ENCODE measurements around the gene SNX30. TPM values are rescaled to one million over a fixed set of nuclear protein-coding genes. Genes with fewer than 3 reads are reported as not detected.

SNX30 gene
- 10 to 100 TPM in 2 of 4 donors, 1 to 10 TPM in 2; 7.1 to 10.5 (median 8.9) TPM for total RNA-seq

GRCh38 chr9:112750016-112750763 is at the start of gene SNX30:
TSS of gene SNX30 (plus strand) at chr9:112750760. CDS start at chr9:112751002, 242 bp downstream.
- Histone ChIP-seq H3K9me3 (no peaks in the 10 kb centered on the region), H3K36me3 (no peaks in the 10 kb centered on the region), H3K4me3 (peak within 1 kb of the TSS; percentile 75 to 97 (median 90)), H3K27me3 (no peaks in the 10 kb centered on the region), H3K4me1 (peaks cover 26 to 52% (median 50%) of the 10 kb centered on the region in 4 donors), H3K27ac (replicated peaks in 1 of 4) (peak within 1 kb of the TSS; percentile 84 to 87 (median 86))
- peak; percentile 95 for DNase-seq (ENCODE audit: extremely low spot score)
- no peak for TF ChIP-seq EP300 (IDR thresholded peaks at IDR 0.05)
- peak; percentile 33 for TF ChIP-seq POLR2A (IDR thresholded peaks at IDR 0.05; ENCODE audit: low read depth)
- peak; percentile 90 to 96 for TF ChIP-seq POLR2AphosphoS5 (IDR thresholded peaks at IDR 0.05)
- TF ChIP-seq, protein P1, sequence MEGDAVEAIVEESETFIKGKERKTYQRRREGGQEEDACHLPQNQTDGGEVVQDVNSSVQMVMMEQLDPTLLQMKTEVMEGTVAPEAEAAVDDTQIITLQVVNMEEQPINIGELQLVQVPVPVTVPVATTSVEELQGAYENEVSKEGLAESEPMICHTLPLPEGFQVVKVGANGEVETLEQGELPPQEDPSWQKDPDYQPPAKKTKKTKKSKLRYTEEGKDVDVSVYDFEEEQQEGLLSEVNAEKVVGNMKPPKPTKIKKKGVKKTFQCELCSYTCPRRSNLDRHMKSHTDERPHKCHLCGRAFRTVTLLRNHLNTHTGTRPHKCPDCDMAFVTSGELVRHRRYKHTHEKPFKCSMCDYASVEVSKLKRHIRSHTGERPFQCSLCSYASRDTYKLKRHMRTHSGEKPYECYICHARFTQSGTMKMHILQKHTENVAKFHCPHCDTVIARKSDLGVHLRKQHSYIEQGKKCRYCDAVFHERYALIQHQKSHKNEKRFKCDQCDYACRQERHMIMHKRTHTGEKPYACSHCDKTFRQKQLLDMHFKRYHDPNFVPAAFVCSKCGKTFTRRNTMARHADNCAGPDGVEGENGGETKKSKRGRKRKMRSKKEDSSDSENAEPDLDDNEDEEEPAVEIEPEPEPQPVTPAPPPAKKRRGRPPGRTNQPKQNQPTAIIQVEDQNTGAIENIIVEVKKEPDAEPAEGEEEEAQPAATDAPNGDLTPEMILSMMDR (IDR thresholded peaks at IDR 0.05): peak in 2 of 3 experiments; percentile 14 to 16
- WGBS: 11% methylated on average over 33 of the region's 49 CpGs
- intact Hi-C loops (cut with DNase I): loop anchor here (2.0 to 5.0 kb wide), 2 partner anchors 42 to 69 kb away; no protein-coding TSS in a partner anchor

DNA sequence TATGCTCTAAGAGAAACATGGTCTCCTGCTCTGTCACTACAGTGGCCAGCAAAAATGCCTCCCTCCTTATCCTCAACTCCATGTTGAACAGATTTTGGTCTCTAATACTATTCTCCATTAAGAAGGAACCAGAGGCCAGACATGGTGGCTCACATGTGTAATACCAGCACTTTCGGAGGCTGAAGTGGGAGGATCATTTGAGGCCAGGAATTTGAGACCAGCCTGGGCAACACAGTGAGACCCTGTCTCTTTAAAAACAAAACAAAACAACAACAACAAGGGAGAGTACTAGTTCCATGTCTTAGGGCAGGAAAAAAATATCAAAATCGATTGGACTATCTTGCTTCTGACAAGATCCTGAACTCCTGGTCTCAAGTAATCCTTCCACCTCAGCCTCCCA is 47.3 kb upstream of the SNX30 start:
- no peak overlapping the region for H3K4me3 ChIP-seq
- no peaks in the 10 kb centered on the region for H3K9me3 ChIP-seq
- H3K27me3 ChIP-seq: no peaks in the 10 kb centered on the region
- TF ChIP-seq, protein P1 (IDR thresholded peaks at IDR 0.05): no peak
- TF ChIP-seq EP300 (IDR thresholded peaks at IDR 0.05): no peak
- TF ChIP-seq POLR2A (IDR thresholded peaks at IDR 0.05; ENCODE audit: low read depth): no peak
- TF ChIP-seq POLR2AphosphoS5 (IDR thresholded peaks at IDR 0.05): no peak
- H3K4me1 ChIP-seq: no peaks in the 10 kb centered on the region
- H3K36me3 ChIP-seq: peaks cover 0 to 24% (median 6%) of the 10 kb centered on the region in 4 donors
- H3K27ac ChIP-seq (replicated peaks in 1 of 4): no peak overlapping the region
- no peak for DNase-seq (ENCODE audit: extremely low spot score)
- intact Hi-C loops (cut with DNase I): no loop called here
- WGBS: 98% methylated on average over 2 of the region's 2 CpGs

GRCh38 chr9:112705768-112706427 is 44.7 kb upstream of the SNX30 start:
- WGBS: 61% methylated on average over 6 of the region's 6 CpGs
- intact Hi-C loops (cut with DNase I): loop anchor here (5.0 kb wide), 1 partner anchor 219 kb away; the partner anchor contains the start of gene KIAA1958
- DNase-seq (ENCODE audit: extremely low spot score): no peak

GRCh38 chr9:112711050-112711689 is 39.4 kb upstream of the SNX30 start:
- TF ChIP-seq, protein P1 (IDR thresholded peaks at IDR 0.05): peak; percentile 22 to 45 (median 23)
- no peak for TF ChIP-seq EP300 (IDR thresholded peaks at IDR 0.05)
- H3K4me3 ChIP-seq: no peak overlapping the region
- no peak overlapping the region for H3K27ac ChIP-seq (replicated peaks in 1 of 4)
- H3K9me3 ChIP-seq: no peaks in the 10 kb centered on the region
- H3K36me3 ChIP-seq: peaks cover 0 to 23% (median 2%) of the 10 kb centered on the region in 4 donors
- no peak for DNase-seq (ENCODE audit: extremely low spot score)
- WGBS: 75% methylated on average over 7 of the region's 7 CpGs
- H3K27me3 ChIP-seq: no peaks in the 10 kb centered on the region
- peaks cover under 1 to 12% (median 2%) of the 10 kb centered on the region in 4 donors for H3K4me1 ChIP-seq
- intact Hi-C loops (cut with DNase I): no loop called here

More at GRCh38 chr9:112705768-112706427, 44.7 kb upstream of the SNX30 start:
- no peak overlapping the region for H3K4me3 ChIP-seq
- no peak for TF ChIP-seq POLR2AphosphoS5 (IDR thresholded peaks at IDR 0.05)
- TF ChIP-seq, protein P1 (IDR thresholded peaks at IDR 0.05): peak in 1 of 3 experiments; percentile 29
- H3K9me3 ChIP-seq: no peaks in the 10 kb centered on the region
- peaks cover 0 to 6% (median 0%) of the 10 kb centered on the region in 4 donors for H3K4me1 ChIP-seq
- H3K27ac ChIP-seq (replicated peaks in 1 of 4): no peak overlapping the region
- H3K36me3 ChIP-seq: peaks cover 0 to 13% (median 4%) of the 10 kb centered on the region in 4 donors
- no peaks in the 10 kb centered on the region for H3K27me3 ChIP-seq
